SK-N-SH treated with all-trans-retinoic acid at 6 μM for 48 hours (cell line): ENCODE measurements around the gene CD55.

Source experiments
- ATAC-seq: fragments of 200-7000 bp; cut with Tn5 transposase; 3 replicates; pipeline ENCODE4 v1.9.1; 2020; ENCODE audit warnings: mild to moderate bottlenecking, moderate library complexity
- BACH2 ChIP-seq: fragments of 250-450 bp; sonication (Bioruptor Pico); IDR thresholded peaks from 2 replicates; pipeline ENCODE4 v1.9.0; 2021; ENCODE audit warnings: mild to moderate bottlenecking, borderline replicate concordance
- CSDC2 ChIP-seq: fragments of 250-450 bp; sonication (Bioruptor Pico); IDR thresholded peaks from 2 replicates; pipeline ENCODE4 v1.5.0; 2020; ENCODE audit warnings: mild to moderate bottlenecking, moderate library complexity
- GLIS3 ChIP-seq: fragments of 250-450 bp; sonication (Bioruptor Pico); IDR thresholded peaks from 2 replicates; pipeline ENCODE4 v1.5.0; 2020; ENCODE audit warnings: mild to moderate bottlenecking, moderate library complexity
- ISL1 ChIP-seq: fragments of 250-450 bp; sonication (Bioruptor Pico); IDR thresholded peaks from 2 replicates; pipeline ENCODE4 v2.1.2; 2022; ENCODE audit warnings: mild to moderate bottlenecking, moderate library complexity
- OSR1 ChIP-seq: fragments of 250-450 bp; sonication (Bioruptor Pico); IDR thresholded peaks from 2 replicates; pipeline ENCODE4 v1.8.0; 2022; ENCODE audit warnings: moderate library complexity, mild to moderate bottlenecking, inconsistent platforms
- PPARA ChIP-seq: fragments of 250-450 bp; sonication (Bioruptor Pico); IDR thresholded peaks from 2 replicates; pipeline ENCODE4 v1.5.0; 2020; ENCODE audit warnings: mild to moderate bottlenecking, borderline replicate concordance
- RARB ChIP-seq: fragments of 250-450 bp; sonication (Bioruptor Pico); IDR thresholded peaks from 2 replicates; pipeline ENCODE4 v1.8.0; 2021; ENCODE audit warnings: mild to moderate bottlenecking, moderate library complexity
- SNAI2 ChIP-seq: fragments of 250-450 bp; sonication (Bioruptor Pico); IDR thresholded peaks from 2 replicates; pipeline ENCODE4 v1.5.0; 2020; ENCODE audit warnings: mild to moderate bottlenecking, moderate library complexity
- TCF4 ChIP-seq: fragments of 250-450 bp; sonication (Bioruptor Pico); IDR thresholded peaks from 2 replicates; pipeline ENCODE4 v1.8.0; 2021; ENCODE audit warnings: mild to moderate bottlenecking, moderate library complexity, borderline replicate concordance
- TOX ChIP-seq: fragments of 250-450 bp; sonication (Bioruptor Pico); IDR thresholded peaks from 2 replicates; pipeline ENCODE4 v1.8.0; 2021; ENCODE audit warnings: mild to moderate bottlenecking, moderate library complexity, borderline replicate concordance
- ZC3H10 ChIP-seq: fragments of 250-450 bp; sonication (Bioruptor Pico); IDR thresholded peaks from 2 replicates; pipeline ENCODE4 v1.5.1; 2021; ENCODE audit warnings: mild to moderate bottlenecking, moderate library complexity
- ZFP3 ChIP-seq: fragments of 250-450 bp; sonication (Bioruptor Pico); IDR thresholded peaks from 2 replicates; pipeline ENCODE4 v1.5.0; 2020; ENCODE audit warnings: mild to moderate bottlenecking, moderate library complexity
- ZFP30 ChIP-seq: fragments of 450-650 bp; formaldehyde crosslinking; IDR thresholded peaks from 2 replicates; pipeline ENCODE4 v1.5.0; 2022; ENCODE audit warnings: mild to moderate bottlenecking, moderate library complexity
- ZNF70 ChIP-seq: fragments of 450-650 bp; formaldehyde crosslinking; IDR thresholded peaks from 2 replicates; pipeline ENCODE4 v1.5.0; 2020; ENCODE audit warnings: mild to moderate bottlenecking, moderate library complexity
- ZNF8 ChIP-seq: fragments of 450-650 bp; formaldehyde crosslinking; IDR thresholded peaks from 2 replicates; pipeline ENCODE4 v1.5.0; 2020; ENCODE audit warnings: mild to moderate bottlenecking, moderate library complexity
- TF ChIP-seq, protein P1 (sequence below): fragments of 250-450 bp; sonication (Bioruptor Pico); IDR thresholded peaks from 2 replicates; pipeline ENCODE4 v1.5.1; 2020; ENCODE audit warnings: low read depth, mild to moderate bottlenecking, moderate library complexity
- TF ChIP-seq, protein P2 (sequence below): fragments of 250-450 bp; sonication (Bioruptor Pico); IDR thresholded peaks from 2 replicates; pipeline ENCODE4 v1.5.0; 2020; ENCODE audit warnings: mild to moderate bottlenecking, moderate library complexity
- TF ChIP-seq, protein P3 (sequence below): fragments of 250-450 bp; sonication (Bioruptor Pico); IDR thresholded peaks from 2 replicates; pipeline ENCODE4 v1.5.1; 2021; ENCODE audit warnings: mild to moderate bottlenecking, moderate library complexity
- TF ChIP-seq, protein P4 (sequence below): fragments of 250-450 bp; sonication (Bioruptor Pico); IDR thresholded peaks from 2 replicates; pipeline ENCODE4 v1.8.0; 2020; ENCODE audit warnings: mild to moderate bottlenecking, moderate library complexity, borderline replicate concordance

CD55 gene

DNA sequence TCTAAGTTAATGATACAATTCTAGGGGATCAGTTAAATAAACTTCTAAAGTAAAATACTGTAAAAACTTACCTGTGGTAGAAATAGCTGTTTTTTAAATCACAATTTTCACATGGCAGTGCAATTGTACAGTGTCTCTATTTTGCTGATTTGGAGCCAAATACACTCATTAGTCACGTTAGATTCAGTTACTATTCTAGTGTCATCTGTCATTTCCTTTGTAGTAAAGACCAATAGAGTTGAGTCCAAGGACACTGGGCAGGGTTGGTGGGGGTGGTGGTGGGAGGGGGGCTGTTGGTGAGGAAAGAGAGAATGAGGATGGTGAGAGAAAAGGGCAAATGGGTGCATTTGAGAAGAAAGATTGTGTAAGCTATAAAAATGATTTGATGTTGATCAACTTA, 33.6 kb downstream of the CD55 start:
- ATAC-seq = no peak
- TF ChIP-seq, protein P1, sequence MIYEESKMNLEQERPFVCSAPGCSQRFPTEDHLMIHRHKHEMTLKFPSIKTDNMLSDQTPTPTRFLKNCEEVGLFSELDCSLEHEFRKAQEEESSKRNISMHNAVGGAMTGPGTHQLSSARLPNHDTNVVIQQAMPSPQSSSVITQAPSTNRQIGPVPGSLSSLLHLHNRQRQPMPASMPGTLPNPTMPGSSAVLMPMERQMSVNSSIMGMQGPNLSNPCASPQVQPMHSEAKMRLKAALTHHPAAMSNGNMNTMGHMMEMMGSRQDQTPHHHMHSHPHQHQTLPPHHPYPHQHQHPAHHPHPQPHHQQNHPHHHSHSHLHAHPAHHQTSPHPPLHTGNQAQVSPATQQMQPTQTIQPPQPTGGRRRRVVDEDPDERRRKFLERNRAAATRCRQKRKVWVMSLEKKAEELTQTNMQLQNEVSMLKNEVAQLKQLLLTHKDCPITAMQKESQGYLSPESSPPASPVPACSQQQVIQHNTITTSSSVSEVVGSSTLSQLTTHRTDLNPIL (CRISPR knock-in tag) = no peak

DNA sequence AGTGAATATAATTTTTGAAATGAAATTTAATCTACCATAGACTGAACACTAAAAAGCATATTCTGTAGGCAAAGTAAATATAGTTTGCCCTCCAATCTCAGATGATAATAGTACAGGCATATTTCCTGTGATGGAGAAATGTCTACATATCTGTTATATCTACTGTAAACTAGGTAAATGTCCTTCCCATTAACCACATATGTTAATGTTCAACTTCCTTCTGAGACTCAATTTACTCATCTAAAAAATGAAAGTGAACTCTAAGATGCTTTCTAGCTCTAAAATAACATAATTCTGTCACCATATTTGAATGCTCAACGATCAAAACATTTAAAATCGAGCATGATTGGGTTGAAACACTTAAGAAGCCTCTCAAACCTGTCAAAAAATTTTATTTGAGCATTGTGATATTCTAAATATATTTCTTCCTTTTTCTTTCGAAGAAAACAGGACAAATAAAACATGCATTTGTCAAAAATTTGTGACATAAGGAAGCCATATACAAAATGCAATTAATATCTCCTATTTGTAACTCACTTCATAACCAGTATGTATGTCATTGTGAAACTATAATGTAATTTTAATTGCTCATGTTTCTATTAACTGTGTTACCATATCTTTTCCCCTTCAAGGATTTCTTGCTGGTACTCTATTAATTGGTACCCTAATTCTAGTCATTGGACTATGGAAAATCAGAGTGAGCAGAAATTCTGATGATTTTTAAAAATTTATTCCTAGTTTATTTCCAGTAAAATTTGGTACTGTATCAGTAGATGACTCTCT, 34.2 kb downstream of the CD55 start:
- ATAC-seq = no peak
- no peak for TF ChIP-seq ZNF8 (CRISPR knock-in tag)
- no peak for TF ChIP-seq BACH2 (CRISPR knock-in tag)
- no peak for TF ChIP-seq ZFP3 (CRISPR knock-in tag)
- no peak for TF ChIP-seq ZFP30 (CRISPR knock-in tag)
- TF ChIP-seq, protein P2, sequence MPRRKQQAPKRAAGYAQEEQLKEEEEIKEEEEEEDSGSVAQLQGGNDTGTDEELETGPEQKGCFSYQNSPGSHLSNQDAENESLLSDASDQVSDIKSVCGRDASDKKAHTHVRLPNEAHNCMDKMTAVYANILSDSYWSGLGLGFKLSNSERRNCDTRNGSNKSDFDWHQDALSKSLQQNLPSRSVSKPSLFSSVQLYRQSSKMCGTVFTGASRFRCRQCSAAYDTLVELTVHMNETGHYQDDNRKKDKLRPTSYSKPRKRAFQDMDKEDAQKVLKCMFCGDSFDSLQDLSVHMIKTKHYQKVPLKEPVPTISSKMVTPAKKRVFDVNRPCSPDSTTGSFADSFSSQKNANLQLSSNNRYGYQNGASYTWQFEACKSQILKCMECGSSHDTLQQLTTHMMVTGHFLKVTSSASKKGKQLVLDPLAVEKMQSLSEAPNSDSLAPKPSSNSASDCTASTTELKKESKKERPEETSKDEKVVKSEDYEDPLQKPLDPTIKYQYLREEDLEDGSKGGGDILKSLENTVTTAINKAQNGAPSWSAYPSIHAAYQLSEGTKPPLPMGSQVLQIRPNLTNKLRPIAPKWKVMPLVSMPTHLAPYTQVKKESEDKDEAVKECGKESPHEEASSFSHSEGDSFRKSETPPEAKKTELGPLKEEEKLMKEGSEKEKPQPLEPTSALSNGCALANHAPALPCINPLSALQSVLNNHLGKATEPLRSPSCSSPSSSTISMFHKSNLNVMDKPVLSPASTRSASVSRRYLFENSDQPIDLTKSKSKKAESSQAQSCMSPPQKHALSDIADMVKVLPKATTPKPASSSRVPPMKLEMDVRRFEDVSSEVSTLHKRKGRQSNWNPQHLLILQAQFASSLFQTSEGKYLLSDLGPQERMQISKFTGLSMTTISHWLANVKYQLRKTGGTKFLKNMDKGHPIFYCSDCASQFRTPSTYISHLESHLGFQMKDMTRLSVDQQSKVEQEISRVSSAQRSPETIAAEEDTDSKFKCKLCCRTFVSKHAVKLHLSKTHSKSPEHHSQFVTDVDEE (CRISPR knock-in tag) = no peak
- TF ChIP-seq TCF4 (CRISPR knock-in tag) = no peak
- TF ChIP-seq ZC3H10 (CRISPR knock-in tag) = no peak
- no peak for TF ChIP-seq ZNF70 (CRISPR knock-in tag)
- no peak for TF ChIP-seq PPARA (CRISPR knock-in tag)
- TF ChIP-seq TOX (CRISPR knock-in tag) = no peak
- TF ChIP-seq CSDC2 = no peak
- no peak for TF ChIP-seq RARB (CRISPR knock-in tag)
- no peak for TF ChIP-seq SNAI2
- TF ChIP-seq, protein P3, sequence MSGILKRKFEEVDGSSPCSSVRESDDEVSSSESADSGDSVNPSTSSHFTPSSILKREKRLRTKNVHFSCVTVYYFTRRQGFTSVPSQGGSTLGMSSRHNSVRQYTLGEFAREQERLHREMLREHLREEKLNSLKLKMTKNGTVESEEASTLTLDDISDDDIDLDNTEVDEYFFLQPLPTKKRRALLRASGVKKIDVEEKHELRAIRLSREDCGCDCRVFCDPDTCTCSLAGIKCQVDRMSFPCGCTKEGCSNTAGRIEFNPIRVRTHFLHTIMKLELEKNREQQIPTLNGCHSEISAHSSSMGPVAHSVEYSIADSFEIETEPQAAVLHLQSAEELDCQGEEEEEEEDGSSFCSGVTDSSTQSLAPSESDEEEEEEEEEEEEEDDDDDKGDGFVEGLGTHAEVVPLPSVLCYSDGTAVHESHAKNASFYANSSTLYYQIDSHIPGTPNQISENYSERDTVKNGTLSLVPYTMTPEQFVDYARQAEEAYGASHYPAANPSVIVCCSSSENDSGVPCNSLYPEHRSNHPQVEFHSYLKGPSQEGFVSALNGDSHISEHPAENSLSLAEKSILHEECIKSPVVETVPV (CRISPR knock-in tag) = no peak
- no peak for TF ChIP-seq GLIS3
- TF ChIP-seq OSR1 (CRISPR knock-in tag) = no peak

DNA sequence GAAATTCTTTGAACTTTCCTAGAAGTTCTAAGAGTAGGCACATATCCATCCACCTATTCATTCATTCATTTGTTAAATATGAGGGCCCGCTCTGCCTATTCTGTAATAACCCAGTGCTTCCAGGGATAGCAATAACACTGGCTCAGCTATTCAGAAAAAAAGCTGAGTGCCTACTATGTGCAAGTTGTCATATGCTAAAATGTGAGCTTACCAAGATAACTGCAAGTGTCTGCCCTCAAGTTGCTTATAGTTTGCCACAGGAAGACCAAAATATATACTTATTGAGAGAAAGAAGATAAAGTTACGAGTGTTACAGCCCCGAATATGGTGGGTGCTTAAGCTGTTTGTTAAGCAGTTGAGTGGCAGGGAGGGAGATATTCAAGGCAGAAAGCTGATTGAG, 39.6 kb downstream of the CD55 start:
- no peak for ATAC-seq

More for the DNA sequence above, 39.6 kb downstream of the CD55 start:
- no peak for TF ChIP-seq ZNF8 (CRISPR knock-in tag)
- no peak for TF ChIP-seq ISL1
- TF ChIP-seq GLIS3 = no peak
- TF ChIP-seq, protein P1 (CRISPR knock-in tag) = no peak
- TF ChIP-seq CSDC2 = no peak
- no peak for TF ChIP-seq PPARA (CRISPR knock-in tag)
- no peak for TF ChIP-seq ZFP3 (CRISPR knock-in tag)
- TF ChIP-seq, protein P4, sequence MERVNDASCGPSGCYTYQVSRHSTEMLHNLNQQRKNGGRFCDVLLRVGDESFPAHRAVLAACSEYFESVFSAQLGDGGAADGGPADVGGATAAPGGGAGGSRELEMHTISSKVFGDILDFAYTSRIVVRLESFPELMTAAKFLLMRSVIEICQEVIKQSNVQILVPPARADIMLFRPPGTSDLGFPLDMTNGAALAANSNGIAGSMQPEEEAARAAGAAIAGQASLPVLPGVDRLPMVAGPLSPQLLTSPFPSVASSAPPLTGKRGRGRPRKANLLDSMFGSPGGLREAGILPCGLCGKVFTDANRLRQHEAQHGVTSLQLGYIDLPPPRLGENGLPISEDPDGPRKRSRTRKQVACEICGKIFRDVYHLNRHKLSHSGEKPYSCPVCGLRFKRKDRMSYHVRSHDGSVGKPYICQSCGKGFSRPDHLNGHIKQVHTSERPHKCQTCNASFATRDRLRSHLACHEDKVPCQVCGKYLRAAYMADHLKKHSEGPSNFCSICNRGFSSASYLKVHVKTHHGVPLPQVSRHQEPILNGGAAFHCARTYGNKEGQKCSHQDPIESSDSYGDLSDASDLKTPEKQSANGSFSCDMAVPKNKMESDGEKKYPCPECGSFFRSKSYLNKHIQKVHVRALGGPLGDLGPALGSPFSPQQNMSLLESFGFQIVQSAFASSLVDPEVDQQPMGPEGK = no peak
- TF ChIP-seq, protein P3 (CRISPR knock-in tag) = no peak
- TF ChIP-seq, all 23 proteins: peak for 0
